OCI-LY7 (cell line): ENCODE results near the gene TMOD3.

Experiments
- EZH2phosphoT487 ChIP-seq: fragments of 200-600 bp; sonication (generic); IDR thresholded peaks from 2 replicates; pipeline ENCODE4 v1.6.1; 2018; ENCODE audit warnings: low read depth, borderline replicate concordance, mild to moderate bottlenecking, mixed run types, antibody characterized with exemption, low read length, moderate library complexity, mixed read lengths
- TF ChIP-seq, protein P1 (sequence below): fragments of 200-600 bp; sonication (generic); conservative IDR thresholded peaks from 2 replicates; pipeline ENCODE4 v1.5.1; 2014; ENCODE audit warnings: mild to moderate bottlenecking, antibody characterized with exemption, low read length, moderate library complexity, mixed read lengths

DNA sequence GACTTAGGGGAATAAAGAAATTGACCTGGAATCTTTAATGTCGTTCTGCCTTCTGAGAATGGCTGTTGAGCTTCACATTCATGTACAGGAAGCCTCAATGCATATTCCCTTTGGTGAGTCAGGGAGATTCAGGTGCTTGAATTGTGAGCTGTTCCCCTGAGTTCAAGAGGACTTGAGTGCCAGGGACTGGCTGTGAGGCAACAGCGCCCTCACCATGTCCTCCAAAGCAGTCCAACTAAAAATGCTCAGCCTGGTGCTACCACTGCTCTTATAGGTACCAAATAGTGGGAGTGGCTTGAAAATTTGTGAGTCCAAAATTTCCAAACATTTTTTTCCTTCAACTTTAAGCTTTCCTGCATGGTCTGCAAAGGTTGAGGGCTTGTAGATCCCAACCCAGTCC, 88.0 kb downstream of the TMOD3 start:
- TF ChIP-seq, protein P1, sequence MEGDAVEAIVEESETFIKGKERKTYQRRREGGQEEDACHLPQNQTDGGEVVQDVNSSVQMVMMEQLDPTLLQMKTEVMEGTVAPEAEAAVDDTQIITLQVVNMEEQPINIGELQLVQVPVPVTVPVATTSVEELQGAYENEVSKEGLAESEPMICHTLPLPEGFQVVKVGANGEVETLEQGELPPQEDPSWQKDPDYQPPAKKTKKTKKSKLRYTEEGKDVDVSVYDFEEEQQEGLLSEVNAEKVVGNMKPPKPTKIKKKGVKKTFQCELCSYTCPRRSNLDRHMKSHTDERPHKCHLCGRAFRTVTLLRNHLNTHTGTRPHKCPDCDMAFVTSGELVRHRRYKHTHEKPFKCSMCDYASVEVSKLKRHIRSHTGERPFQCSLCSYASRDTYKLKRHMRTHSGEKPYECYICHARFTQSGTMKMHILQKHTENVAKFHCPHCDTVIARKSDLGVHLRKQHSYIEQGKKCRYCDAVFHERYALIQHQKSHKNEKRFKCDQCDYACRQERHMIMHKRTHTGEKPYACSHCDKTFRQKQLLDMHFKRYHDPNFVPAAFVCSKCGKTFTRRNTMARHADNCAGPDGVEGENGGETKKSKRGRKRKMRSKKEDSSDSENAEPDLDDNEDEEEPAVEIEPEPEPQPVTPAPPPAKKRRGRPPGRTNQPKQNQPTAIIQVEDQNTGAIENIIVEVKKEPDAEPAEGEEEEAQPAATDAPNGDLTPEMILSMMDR, result peak; percentile 73
- no peak for TF ChIP-seq EZH2phosphoT487
